Effector memory CD8-positive, alpha-beta T cell (primary cell): ENCODE measurements around the gene GADL1.

ENCODE experiments used
- ATAC-seq: fragments of 150-1000 bp; cut with Tn5 transposase; replicated peaks from 2 replicates; pipeline ENCODE4 v1.10.0; 2021; ENCODE audit warnings: mild to moderate bottlenecking, moderate library complexity
- DNase-seq, 3 experiments: peaks; one replicate each; pipeline ENCODE4 v3.0.0; 2021
- H3K27ac Mint-ChIP-seq, 2 donors: one replicate each; pipeline ENCODE4 v1.8.0; 2022; ENCODE audit warnings: mild to moderate bottlenecking in 2 of 2, mixed read lengths in 2 of 2, moderate library complexity in 2 of 2
- H3K27me3 Mint-ChIP-seq, 2 donors: one replicate each; pipeline ENCODE4 v1.8.0; 2022; ENCODE audit warnings: mixed read lengths in 2 of 2
- H3K36me3 Mint-ChIP-seq: one replicate; pipeline ENCODE4 v1.8.0; 2022; ENCODE audit warnings: mild to moderate bottlenecking, moderate library complexity, mixed read lengths; ENCODE audit not compliant: insufficient read depth
- H3K4me1 Mint-ChIP-seq, 2 donors: one replicate each; pipeline ENCODE4 v1.8.0; 2022; ENCODE audit warnings: low read depth in 2 of 2, mixed read lengths in 2 of 2
- H3K4me3 Mint-ChIP-seq, 2 donors: one replicate each; pipeline ENCODE4 v1.8.0; 2022; ENCODE audit warnings: mild to moderate bottlenecking in 2 of 2, mixed read lengths in 2 of 2, moderate library complexity in 2 of 2
- H3K9me3 Mint-ChIP-seq, 2 donors: one replicate each; pipeline ENCODE4 v1.8.0; 2022; ENCODE audit warnings: mixed read lengths in 2 of 2

The GADL1 gene

GRCh38 chr3:30685267-30685667 is 209.2 kb downstream of the GADL1 start:
- DNase-seq: no peak
- H3K4me3 Mint-ChIP-seq: no peak overlapping the region
- H3K4me1 Mint-ChIP-seq: peaks cover 52 to 82% of the 10 kb centered on the region in 2 donors
- H3K9me3 Mint-ChIP-seq: no peaks in the 10 kb centered on the region
- peak overlapping the region; percentile 47 to 95 for H3K27ac Mint-ChIP-seq
- H3K36me3 Mint-ChIP-seq: peaks cover 44% of the 10 kb centered on the region
- no peaks in the 10 kb centered on the region for H3K27me3 Mint-ChIP-seq
- ATAC-seq: no peak

- Mint-ChIP-seq H3K27me3 (no peaks in the 10 kb centered on the region), H3K9me3 (no peaks in the 10 kb centered on the region), H3K27ac (peak overlapping the region; percentile 47 to 95), H3K4me3 (no peak overlapping the region), H3K36me3 (peaks cover 39% of the 10 kb centered on the region), H3K4me1 (peaks cover 49 to 78% of the 10 kb centered on the region in 2 donors)
- DNase-seq: no peak
- ATAC-seq: no peak
These were observed 210.1 kb downstream of the GADL1 start for GRCh38 chr3:30684356-30684755.

- H3K36me3 Mint-ChIP-seq: peaks cover 40% of the 10 kb centered on the region
- no peak for DNase-seq
- no peaks in the 10 kb centered on the region for H3K9me3 Mint-ChIP-seq
- ATAC-seq: no peak
- no peaks in the 10 kb centered on the region for H3K27me3 Mint-ChIP-seq
- peak overlapping the region; percentile 47 to 95 for H3K27ac Mint-ChIP-seq
- H3K4me1 Mint-ChIP-seq: peaks cover 48 to 78% of the 10 kb centered on the region in 2 donors
- H3K4me3 Mint-ChIP-seq: no peak overlapping the region
These were observed 210.7 kb downstream of the GADL1 start for GRCh38 chr3:30683769-30684168.

GRCh38 chr3:30682434-30683155 is 211.9 kb downstream of the GADL1 start:
- peak overlapping the region in 1 of 2 donors; percentile 31 for H3K4me3 Mint-ChIP-seq

GRCh38 chr3:30681649-30682211 is 212.7 kb downstream of the GADL1 start:
- DNase-seq: no peak
- peaks cover 49% of the 10 kb centered on the region for H3K36me3 Mint-ChIP-seq
- no peak for ATAC-seq
- peak overlapping the region in 1 of 2 donors; percentile 77 for H3K4me3 Mint-ChIP-seq
- no peaks in the 10 kb centered on the region for H3K27me3 Mint-ChIP-seq
- peak overlapping the region; percentile 2 to 95 for H3K27ac Mint-ChIP-seq
- H3K9me3 Mint-ChIP-seq: no peaks in the 10 kb centered on the region
- peaks cover 43 to 76% of the 10 kb centered on the region in 2 donors for H3K4me1 Mint-ChIP-seq

More at GRCh38 chr3:30682434-30683155, 211.9 kb downstream of the GADL1 start:
- peaks cover 43% of the 10 kb centered on the region for H3K36me3 Mint-ChIP-seq
- ATAC-seq: no peak
- peaks cover 38 to 72% of the 10 kb centered on the region in 2 donors for H3K4me1 Mint-ChIP-seq
- H3K27ac Mint-ChIP-seq: peak overlapping the region; percentile 47 to 95
- no peak for DNase-seq
- H3K9me3 Mint-ChIP-seq: no peaks in the 10 kb centered on the region
- H3K27me3 Mint-ChIP-seq: no peaks in the 10 kb centered on the region

GRCh38 chr3:30680789-30681648 is 213.4 kb downstream of the GADL1 start:
- no peaks in the 10 kb centered on the region for H3K9me3 Mint-ChIP-seq
- H3K4me1 Mint-ChIP-seq: peaks cover 48 to 76% of the 10 kb centered on the region in 2 donors
- DNase-seq: no peak
- peak overlapping the region; percentile 2 to 95 for H3K27ac Mint-ChIP-seq
- H3K27me3 Mint-ChIP-seq: no peaks in the 10 kb centered on the region
- peaks cover 50% of the 10 kb centered on the region for H3K36me3 Mint-ChIP-seq
- no peak for ATAC-seq
- H3K4me3 Mint-ChIP-seq: peak overlapping the region; percentile 7 to 77

- Mint-ChIP-seq H3K9me3 (no peaks in the 10 kb centered on the region), H3K27me3 (no peaks in the 10 kb centered on the region), H3K4me3 (no peak overlapping the region), H3K36me3 (peaks cover 59% of the 10 kb centered on the region), H3K27ac (peak overlapping the region in 1 of 2 donors; percentile 90), H3K4me1 (peaks cover 45 to 70% of the 10 kb centered on the region in 2 donors)
- ATAC-seq: no peak
- DNase-seq: no peak
These were observed 215.4 kb downstream of the GADL1 start for GRCh38 chr3:30679045-30679444.

- no peak overlapping the region for H3K4me3 Mint-ChIP-seq
- DNase-seq (no peak), ATAC-seq (no peak)
- H3K9me3 Mint-ChIP-seq: no peaks in the 10 kb centered on the region
- peaks cover 49 to 72% of the 10 kb centered on the region in 2 donors for H3K4me1 Mint-ChIP-seq
- H3K27me3 Mint-ChIP-seq: no peaks in the 10 kb centered on the region
- peaks cover 73% of the 10 kb centered on the region for H3K36me3 Mint-ChIP-seq
- H3K27ac Mint-ChIP-seq: peak overlapping the region; percentile 49 to 65
These were observed 217.1 kb downstream of the GADL1 start for GRCh38 chr3:30677347-30677685.

GRCh38 chr3:30676424-30677346 is 217.8 kb downstream of the GADL1 start:
- peak overlapping the region; percentile 65 to 84 for H3K27ac Mint-ChIP-seq
- H3K27me3 Mint-ChIP-seq: no peaks in the 10 kb centered on the region
- H3K4me1 Mint-ChIP-seq: peaks cover 49 to 72% of the 10 kb centered on the region in 2 donors
- ATAC-seq: no peak
- peaks cover 78% of the 10 kb centered on the region for H3K36me3 Mint-ChIP-seq
- DNase-seq: no peak
- H3K9me3 Mint-ChIP-seq: no peaks in the 10 kb centered on the region
- no peak overlapping the region for H3K4me3 Mint-ChIP-seq
